IMR-90 (cell line): ENCODE measurements around the gene PRORP. TPM values are rescaled to one million over a fixed set of nuclear protein-coding genes. Genes with fewer than 3 reads are reported as not detected.

Experiments
- ATAC-seq: fragments of 200-7000 bp; cut with Tn5 transposase; 2 replicates; pipeline ENCODE4 v1.9.1; 2020; ENCODE audit warnings: low read depth, mild to moderate bottlenecking, moderate library complexity
- BruUV-seq: library from RNA; stranded (reverse); fragments of 400-500 nt; replicated peaks from 2 replicates; lab custom pipeline; 2021; lab: Mats Ljungman, UMichigan
- CTCF ChIA-PET: fragments of 300-600 bp; formaldehyde crosslinking; extraction: SDS; loops from one replicate; lab custom pipeline; 2021; ENCODE audit warnings: antibody characterized with exemption; lab: Yijun Ruan, JAX
- POLR2A ChIA-PET: fragments of 300-600 bp; sonication (Branson Sonifier 250); formaldehyde crosslinking; loops from one replicate; lab custom pipeline; 2022; ENCODE audit warnings: antibody characterized with exemption; ENCODE audit not compliant: unreplicated experiment; lab: Charles Lee
- DNase-seq: peaks from one replicate; pipeline ENCODE4 v3.0.0; 2013
- H2AFZ ChIP-seq: replicated peaks from 2 replicates; pipeline ENCODE3; 2013; ENCODE audit warnings: low read length, mild to moderate bottlenecking; ENCODE audit not compliant: poor library complexity
- H2AK5ac ChIP-seq: 2 replicates; pipeline ENCODE4 v1.6.1; 2013; ENCODE audit warnings: low read depth, low read length, inconsistent platforms
- H2AK9ac ChIP-seq: replicated peaks from 2 replicates; pipeline ENCODE3; 2013; ENCODE audit warnings: mild to moderate bottlenecking, low read depth, low read length, moderate library complexity; ENCODE audit not compliant: poor library complexity
- H2BK120ac ChIP-seq: 2 replicates; pipeline ENCODE4 v1.6.1; 2013; ENCODE audit warnings: low read depth, low read length, inconsistent platforms
- H2BK15ac ChIP-seq: 3 replicates; pipeline ENCODE4 v1.6.1; 2013; ENCODE audit warnings: low read depth, low read length, inconsistent platforms
- H2BK20ac ChIP-seq: 2 replicates; pipeline ENCODE4 v1.6.1; 2013; ENCODE audit warnings: low read depth, mild to moderate bottlenecking, inconsistent platforms, low read length, moderate library complexity
- H2BK5ac ChIP-seq: 2 replicates; pipeline ENCODE4 v1.6.1; 2013; ENCODE audit warnings: mild to moderate bottlenecking, low read depth, low read length, inconsistent platforms; ENCODE audit not compliant: poor library complexity, severe bottlenecking
- H3K14ac ChIP-seq: replicated peaks from 2 replicates; pipeline ENCODE4 v1.6.1; 2013; ENCODE audit warnings: low read depth, low read length, inconsistent platforms
- H3K18ac ChIP-seq: 2 replicates; pipeline ENCODE4 v1.6.1; 2013; ENCODE audit warnings: low read depth, low read length, control low read depth
- H3K23ac ChIP-seq: 2 replicates; pipeline ENCODE4 v1.6.1; 2013; ENCODE audit warnings: low read depth, low read length, inconsistent platforms
- H3K27ac ChIP-seq: 2 replicates; pipeline ENCODE4 v1.5.1; 2013; ENCODE audit warnings: mild to moderate bottlenecking, control low read depth, low read length; ENCODE audit not compliant: insufficient read depth
- H3K27me3 ChIP-seq: 2 replicates; pipeline ENCODE4 v1.6.1; 2013; ENCODE audit warnings: low read length; ENCODE audit not compliant: control insufficient read depth, insufficient read depth
- H3K36me3 ChIP-seq: 2 replicates; pipeline ENCODE4 v1.6.1; 2013; ENCODE audit warnings: low read length, mixed read lengths; ENCODE audit not compliant: control insufficient read depth, insufficient read depth
- H3K4ac ChIP-seq: 2 replicates; pipeline ENCODE4 v1.6.1; 2013; ENCODE audit warnings: low read depth, low read length, inconsistent platforms
- H3K4me1 ChIP-seq: 2 replicates; pipeline ENCODE4 v1.6.1; 2013; ENCODE audit warnings: low read length, mixed read lengths; ENCODE audit not compliant: control insufficient read depth, insufficient read depth
- H3K4me2 ChIP-seq: 2 replicates; pipeline ENCODE4 v1.6.1; 2013; ENCODE audit warnings: low read depth, mild to moderate bottlenecking, control low read depth, low read length, moderate library complexity
- H3K4me3 ChIP-seq: 2 replicates; pipeline ENCODE4 v1.5.1; 2013; ENCODE audit warnings: low read depth, mild to moderate bottlenecking, control low read depth, low read length, moderate library complexity; ENCODE audit not compliant: insufficient read depth
- H3K56ac ChIP-seq: 2 replicates; pipeline ENCODE4 v1.6.1; 2013; ENCODE audit warnings: low read length, inconsistent platforms; ENCODE audit not compliant: insufficient read depth; ENCODE audit errors: extremely low read depth
- H3K79me1 ChIP-seq, 2 experiments: 2 replicates each; pipeline ENCODE4 v1.6.1; 2013; ENCODE audit warnings: low read length in 2 of 2, inconsistent platforms in 1 of 2, low read depth in 1 of 2
- H3K9ac ChIP-seq: 2 replicates; pipeline ENCODE4 v1.6.1; 2013; ENCODE audit warnings: low read depth, low read length, control low read depth
- H3K9me1 ChIP-seq: 2 replicates; pipeline ENCODE4 v1.6.1; 2013; ENCODE audit warnings: low read length, inconsistent platforms; ENCODE audit not compliant: insufficient read depth
- H3K9me3 ChIP-seq: 2 replicates; pipeline ENCODE4 v1.6.1; 2013; ENCODE audit warnings: low read length; ENCODE audit not compliant: control insufficient read depth, insufficient read depth
- H4K20me1 ChIP-seq: 2 replicates; pipeline ENCODE4 v1.6.1; 2013; ENCODE audit warnings: low read length, inconsistent platforms; ENCODE audit not compliant: insufficient read depth
- H4K5ac ChIP-seq: 2 replicates; pipeline ENCODE4 v1.6.1; 2013; ENCODE audit warnings: mild to moderate bottlenecking, low read depth, low read length, control low read depth
- H4K8ac ChIP-seq, 2 experiments: 2 replicates each; pipeline ENCODE4 v1.6.1; 2013; ENCODE audit warnings: low read depth in 2 of 2, low read length in 2 of 2, control low read depth in 1 of 2, inconsistent platforms in 1 of 2
- H4K91ac ChIP-seq: 2 replicates; pipeline ENCODE4 v1.6.1; 2013; ENCODE audit warnings: low read depth, low read length, inconsistent platforms; ENCODE audit not compliant: insufficient read depth
- BHLHE40 ChIP-seq: fragments of 150-350 bp; IDR thresholded peaks from 2 replicates; pipeline ENCODE4 v1.6.1; 2016; ENCODE audit warnings: mild to moderate bottlenecking, low read depth, low read length
- CEBPB ChIP-seq: IDR thresholded peaks from 2 replicates; pipeline ENCODE4 v1.6.1; 2012; ENCODE audit warnings: low read depth, low read length, improper control_type of control experiment
- FOS ChIP-seq: fragments of 150-350 bp; IDR thresholded peaks from 2 replicates; pipeline ENCODE4 v1.6.1; 2016; ENCODE audit warnings: low read depth, low read length
- MAZ ChIP-seq: IDR thresholded peaks from 2 replicates; pipeline ENCODE4 v1.6.1; 2012; ENCODE audit warnings: low read depth, mild to moderate bottlenecking, low read length, improper control_type of control experiment, moderate library complexity, borderline replicate concordance
- NFE2L2 ChIP-seq: fragments of 150-350 bp; IDR thresholded peaks from 2 replicates; pipeline ENCODE4 v1.6.1; 2016; ENCODE audit warnings: low read depth, mild to moderate bottlenecking, low read length
- RAD21 ChIP-seq: IDR thresholded peaks from 2 replicates; pipeline ENCODE4 v1.6.1; 2012; ENCODE audit warnings: low read length, improper control_type of control experiment
- RCOR1 ChIP-seq: IDR thresholded peaks from 2 replicates; pipeline ENCODE4 v1.6.1; 2012; ENCODE audit warnings: mild to moderate bottlenecking, low read length, improper control_type of control experiment; ENCODE audit not compliant: insufficient replicate concordance
- RFX5 ChIP-seq: IDR thresholded peaks from 2 replicates; pipeline ENCODE4 v1.8.0; 2012; ENCODE audit warnings: low read depth, mild to moderate bottlenecking, low read length, moderate library complexity
- SMC3 ChIP-seq: fragments of 150-350 bp; IDR thresholded peaks from 2 replicates; pipeline ENCODE4 v1.6.1; 2016; ENCODE audit warnings: low read depth, mild to moderate bottlenecking, antibody characterized with exemption, low read length, moderate library complexity
- WGBS, 2 experiments: methylation state at CpG; one replicate each; pipeline versions ENCODE4 v1.1.5 to v1.1.7; 2013; ENCODE audit warnings: missing lambda C conversion rate in 2 of 2; ENCODE audit not compliant: insufficient read length in 1 of 2; ENCODE audit errors: extremely low coverage in 2 of 2; 5-methylcytosine and 5-hydroxymethylcytosine counted together
- dilution Hi-C: fragments of 300-500 bp; cut with HindIII; formaldehyde crosslinking; loops from one replicate; pipeline ENCODE4 v1.14.3; 2018; ENCODE audit warnings: low sequenced_read_pairs; ENCODE audit not compliant: unreplicated experiment
- in situ Hi-C: fragments of 300-500 bp; cut with MboI; formaldehyde crosslinking; loops from 3 replicates; pipeline ENCODE4 v1.14.3; 2019; ENCODE audit warnings: low sequenced_read_pairs, inconsistent platforms, mixed read lengths
- intact Hi-C: fragments of 100-400 bp; cut with micrococcal nuclease; formaldehyde crosslinking; loops from 2 replicates; pipeline ENCODE4 v1.10.0; 2022
- polyA plus RNA-seq, 3 experiments: library from polyadenylated mRNA; depleted of rRNA; stranded (reverse); fragments of >200 nt; gene quantifications; 2 replicates each; pipeline ENCODE4 v1.2.3, GENCODE V29; 2012; ENCODE audit warnings: low replicate concordance in 1 of 3
- total RNA-seq: library from RNA; depleted of rRNA; stranded (reverse); fragments of >200 nt; gene quantifications from 2 replicates; pipeline ENCODE4 v1.2.3, GENCODE V29; 2012
- TF ChIP-seq, protein P1 (sequence below): fragments of 150-350 bp; IDR thresholded peaks from 2 replicates; pipeline ENCODE4 v1.6.1; 2016; ENCODE audit warnings: low read depth, mild to moderate bottlenecking, low read length, moderate library complexity, borderline replicate concordance

PRORP gene
- total and polyA plus RNA-seq, 2 of the 4 experiments (the other 2 are of a cell fraction): 18.0 to 50.5 TPM

DNA sequence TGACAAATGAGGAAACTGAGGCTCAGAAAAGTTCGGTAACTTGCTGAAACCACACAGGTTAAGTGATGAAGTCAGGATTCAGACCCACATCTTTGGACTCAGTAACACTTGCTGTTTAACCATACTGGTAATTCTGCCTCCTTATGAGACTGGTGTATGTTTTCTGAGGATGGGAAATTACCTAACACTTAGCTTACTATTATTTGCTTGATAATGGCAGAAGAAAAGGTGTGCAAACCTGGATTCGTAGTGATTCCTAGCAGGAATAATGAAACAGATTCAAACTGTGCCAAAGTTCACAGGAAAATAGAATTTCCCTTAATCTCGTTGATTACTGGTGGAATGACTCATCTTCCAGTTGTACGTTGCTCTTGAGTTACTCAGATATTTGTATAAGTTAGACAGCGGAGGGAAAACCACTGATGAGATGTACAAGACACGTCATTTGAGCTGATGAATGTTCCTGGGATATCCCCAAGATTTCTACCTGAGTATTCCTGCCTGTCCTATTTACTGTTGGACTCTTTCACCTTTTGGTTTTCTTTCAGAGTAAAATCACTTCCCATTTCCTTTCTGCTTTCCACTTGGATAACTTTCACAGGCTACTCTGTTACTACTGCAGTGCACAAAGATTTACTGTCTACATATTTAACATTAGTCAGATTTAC, 37.5 kb downstream of the PRORP start:
- TF ChIP-seq NFE2L2: no peak
- TF ChIP-seq, protein P1, sequence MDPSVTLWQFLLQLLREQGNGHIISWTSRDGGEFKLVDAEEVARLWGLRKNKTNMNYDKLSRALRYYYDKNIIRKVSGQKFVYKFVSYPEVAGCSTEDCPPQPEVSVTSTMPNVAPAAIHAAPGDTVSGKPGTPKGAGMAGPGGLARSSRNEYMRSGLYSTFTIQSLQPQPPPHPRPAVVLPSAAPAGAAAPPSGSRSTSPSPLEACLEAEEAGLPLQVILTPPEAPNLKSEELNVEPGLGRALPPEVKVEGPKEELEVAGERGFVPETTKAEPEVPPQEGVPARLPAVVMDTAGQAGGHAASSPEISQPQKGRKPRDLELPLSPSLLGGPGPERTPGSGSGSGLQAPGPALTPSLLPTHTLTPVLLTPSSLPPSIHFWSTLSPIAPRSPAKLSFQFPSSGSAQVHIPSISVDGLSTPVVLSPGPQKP: no peak
- no peak for TF ChIP-seq RCOR1
- TF ChIP-seq BHLHE40: peak; percentile 59; the same call in 1 of the 2 replicates
- TF ChIP-seq FOS: peak; percentile 98
- TF ChIP-seq MAZ: no peak
- no peak for TF ChIP-seq SMC3
- no peak for TF ChIP-seq RFX5
- no peak for TF ChIP-seq RAD21
- peak; percentile 60; the same call in 1 of the 2 replicates for TF ChIP-seq CEBPB
- Histone ChIP-seq H3K9me3 (no peaks in the 10 kb centered on the region), H3K4me1 (peaks cover 10% of the 10 kb centered on the region), H4K91ac (peak overlapping the region; percentile 51; the same call in 1 of the 2 replicates), H2AFZ (no peak overlapping the region), H3K27ac (peak overlapping the region; percentile 23; the same call in 1 of the 2 replicates), H2AK9ac (no peak overlapping the region), H3K79me1 (peaks cover 7 to 40% of the 10 kb centered on the region in 2 experiments), H4K8ac (peak overlapping the region in 1 of 2 experiments; percentile 28; a peak in 2 of 4 replicates), H3K4ac (peak overlapping the region; percentile 67; the same call in 1 of the 2 replicates), H3K14ac (no peak overlapping the region; the same call in 1 of the 2 replicates), H3K18ac (peak overlapping the region; percentile 59; the same call in 1 of the 2 replicates), H3K4me2 (peak overlapping the region; percentile 88), H2BK5ac (peak overlapping the region; percentile 77), H2AK5ac (peak overlapping the region; percentile 37; the same call in 1 of the 2 replicates), H2BK15ac (peak overlapping the region; percentile 88), H2BK120ac (peak overlapping the region; percentile 84; the same call in 1 of the 2 replicates), H3K9ac (peak overlapping the region; percentile 20; the same call in 1 of the 2 replicates), H4K20me1 (no peaks in the 10 kb centered on the region), H3K36me3 (peaks cover 3% of the 10 kb centered on the region), H3K9me1 (peaks cover 7% of the 10 kb centered on the region), H3K27me3 (no peaks in the 10 kb centered on the region), H4K5ac (peak overlapping the region; percentile 9; the same call in 1 of the 2 replicates), H3K23ac (peak overlapping the region; percentile 9; the same call in 1 of the 2 replicates), H2BK20ac (peak overlapping the region; percentile 76), H3K4me3 (no peak overlapping the region), H3K56ac (peak overlapping the region; percentile 60)
- in situ Hi-C loops (no loop called here), intact Hi-C loops (loop anchor here (5.0 kb wide), 2 partner anchors 52 to 132 kb away; partner anchors contain the start of gene PSMA6), dilution Hi-C loops (no loop called here)
- DNase-seq: peak; percentile 97
- no TSS peak for BruUV-seq
- WGBS, 2 experiments: no CpG with 5 or more reads among the region's 6 CpGs
- ATAC-seq: peak; percentile 88
- CTCF ChIA-PET: interaction anchor here (0.5 kb wide), 1 partner anchor 99 kb away, joined by 3 read pairs; no protein-coding TSS in a partner anchor
- POLR2A ChIA-PET: no interaction called here
